Left lung (tissue), 10 donors: Measurements from ENCODE around the gene CPOX. TPM values are rescaled to one million over a fixed set of nuclear protein-coding genes. Genes with fewer than 3 reads are reported as not detected.

ENCODE experiments used
- ATAC-seq: fragments of 200-7000 bp; cut with Tn5 transposase; one replicate; pipeline ENCODE4 v1.9.1; 2020; ENCODE audit warnings: moderate library complexity
- DNase-seq, 4 donors: peaks; one replicate each; pipeline ENCODE4 v3.0.0-alpha.2; 2013 to 2020
- H3K27ac ChIP-seq, 2 donors: fragments of 200-600 bp; sonication (generic) in 1 of 2; one replicate each; pipeline versions ENCODE4 v1.5.0 to v1.8.0; 2020 to 2021
- H3K27me3 ChIP-seq, 2 donors: fragments of 200-600 bp; sonication (generic) in 1 of 2; one replicate each; pipeline versions ENCODE4 v1.5.0 to v1.8.0; 2020 to 2021
- H3K36me3 ChIP-seq, 2 donors: fragments of 200-600 bp; sonication (generic) in 1 of 2; one replicate each; pipeline versions ENCODE4 v1.5.0 to v1.8.0; 2020 to 2021
- H3K4me1 ChIP-seq, 2 donors: fragments of 200-600 bp; one replicate each; pipeline ENCODE4 v1.8.0; 2021
- H3K4me3 ChIP-seq, 2 donors: fragments of 200-600 bp; sonication (generic) in 1 of 2; one replicate each; pipeline versions ENCODE4 v1.5.0 to v1.8.0; 2020 to 2021; ENCODE audit warnings: mild to moderate bottlenecking in 1 of 2
- H3K9me3 ChIP-seq, 2 donors: fragments of 200-600 bp; sonication (generic) in 1 of 2; one replicate each; pipeline versions ENCODE4 v1.5.0 to v1.8.0; 2020 to 2021
- intact Hi-C, 2 donors: fragments of 100-400 bp; cut with DNase I; formaldehyde crosslinking; loops; one replicate each; pipeline versions ENCODE4 v1.11.2 to v1.14.2; 2022
- polyA plus RNA-seq, 6 donors: library from polyadenylated mRNA; unstranded; fragments of 120-200 nt; gene quantifications; one replicate each; pipeline ENCODE4 v1.2.1, GENCODE V29; 2013; ENCODE audit not compliant: insufficient read length in 6 of 6
- total RNA-seq, 2 donors: library from RNA; stranded (reverse); fragmentation: NEBNext Ultra II Directional; extraction: Animal tissue kit (Norgen Biotek cat#: 25700); gene quantifications; one replicate each; pipeline ENCODE4 v1.2.1, GENCODE V29; 2021
- TF ChIP-seq, protein P1 (sequence below), 2 donors: fragments of 200-600 bp; sonication (generic) in 1 of 2; IDR thresholded peaks; one replicate each; pipeline versions ENCODE4 v1.5.0 to v1.8.0; 2021; ENCODE audit warnings: antibody characterized with exemption in 2 of 2
- donor health status: DM: no; HTN: yes; CAD: no.
- donor health status: DM: no; HTN: no; CAD: no.

Gene CPOX
- total and polyA plus RNA-seq, 8 donors = 15.0 to 33.6 (median 27.5) TPM

DNA sequence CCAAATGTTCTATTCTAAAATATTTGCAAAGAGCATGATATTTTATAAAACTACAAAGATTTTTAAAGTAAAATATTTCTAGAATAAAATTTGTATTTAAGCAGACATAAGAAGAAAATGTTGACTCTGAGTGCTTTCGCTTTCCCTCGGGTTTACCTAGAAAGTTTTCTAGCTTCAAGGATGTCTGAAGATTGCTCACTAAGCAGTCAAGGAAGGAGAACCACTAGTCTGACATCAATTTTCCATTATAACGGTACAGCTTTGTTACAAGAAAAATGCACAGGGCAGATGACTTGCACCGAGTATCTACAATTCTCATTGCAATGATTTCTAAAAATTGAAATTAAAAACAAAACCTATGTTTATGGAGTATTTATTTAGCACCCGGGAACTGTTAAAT is 47.5 kb downstream of the CPOX start:
- Histone ChIP-seq H3K27ac (no peak overlapping the region), H3K27me3 (no peaks in the 10 kb centered on the region), H3K9me3 (no peaks in the 10 kb centered on the region), H3K36me3 (no peaks in the 10 kb centered on the region), H3K4me1 (no peaks in the 10 kb centered on the region), H3K4me3 (no peak overlapping the region)
- DNase-seq (no peak), ATAC-seq (no peak)
- intact Hi-C loops = no loop called here
- TF ChIP-seq, protein P1, sequence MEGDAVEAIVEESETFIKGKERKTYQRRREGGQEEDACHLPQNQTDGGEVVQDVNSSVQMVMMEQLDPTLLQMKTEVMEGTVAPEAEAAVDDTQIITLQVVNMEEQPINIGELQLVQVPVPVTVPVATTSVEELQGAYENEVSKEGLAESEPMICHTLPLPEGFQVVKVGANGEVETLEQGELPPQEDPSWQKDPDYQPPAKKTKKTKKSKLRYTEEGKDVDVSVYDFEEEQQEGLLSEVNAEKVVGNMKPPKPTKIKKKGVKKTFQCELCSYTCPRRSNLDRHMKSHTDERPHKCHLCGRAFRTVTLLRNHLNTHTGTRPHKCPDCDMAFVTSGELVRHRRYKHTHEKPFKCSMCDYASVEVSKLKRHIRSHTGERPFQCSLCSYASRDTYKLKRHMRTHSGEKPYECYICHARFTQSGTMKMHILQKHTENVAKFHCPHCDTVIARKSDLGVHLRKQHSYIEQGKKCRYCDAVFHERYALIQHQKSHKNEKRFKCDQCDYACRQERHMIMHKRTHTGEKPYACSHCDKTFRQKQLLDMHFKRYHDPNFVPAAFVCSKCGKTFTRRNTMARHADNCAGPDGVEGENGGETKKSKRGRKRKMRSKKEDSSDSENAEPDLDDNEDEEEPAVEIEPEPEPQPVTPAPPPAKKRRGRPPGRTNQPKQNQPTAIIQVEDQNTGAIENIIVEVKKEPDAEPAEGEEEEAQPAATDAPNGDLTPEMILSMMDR (IDR thresholded peaks at IDR 0.05) = no peak

DNA sequence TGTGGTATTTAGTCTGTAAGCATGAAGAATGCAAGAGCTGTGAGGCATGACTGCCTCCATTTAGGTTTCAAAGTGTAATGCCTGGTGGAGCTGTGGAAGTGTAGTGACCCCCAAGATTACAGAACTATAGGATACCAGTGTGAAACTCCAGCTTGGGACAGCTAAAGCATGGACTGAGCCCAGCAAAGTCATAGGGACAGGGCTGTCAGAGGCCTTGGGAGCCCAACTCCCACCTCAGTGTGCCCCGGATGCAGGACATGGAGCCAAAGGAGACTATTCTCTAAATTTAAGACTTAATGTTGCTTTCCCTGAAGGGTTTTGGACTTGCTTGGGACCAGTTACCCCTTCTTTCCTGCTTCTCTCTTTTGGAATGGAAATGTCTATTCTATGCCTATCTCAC is 50.8 kb downstream of the CPOX start:
- TF ChIP-seq, protein P1 (IDR thresholded peaks at IDR 0.05) = no peak
- ATAC-seq = no peak
- Histone ChIP-seq H3K4me3 (no peak overlapping the region), H3K36me3 (no peaks in the 10 kb centered on the region), H3K9me3 (no peaks in the 10 kb centered on the region), H3K27ac (no peak overlapping the region), H3K4me1 (no peaks in the 10 kb centered on the region), H3K27me3 (no peaks in the 10 kb centered on the region)
- DNase-seq = no peak
- intact Hi-C loops = no loop called here

DNA sequence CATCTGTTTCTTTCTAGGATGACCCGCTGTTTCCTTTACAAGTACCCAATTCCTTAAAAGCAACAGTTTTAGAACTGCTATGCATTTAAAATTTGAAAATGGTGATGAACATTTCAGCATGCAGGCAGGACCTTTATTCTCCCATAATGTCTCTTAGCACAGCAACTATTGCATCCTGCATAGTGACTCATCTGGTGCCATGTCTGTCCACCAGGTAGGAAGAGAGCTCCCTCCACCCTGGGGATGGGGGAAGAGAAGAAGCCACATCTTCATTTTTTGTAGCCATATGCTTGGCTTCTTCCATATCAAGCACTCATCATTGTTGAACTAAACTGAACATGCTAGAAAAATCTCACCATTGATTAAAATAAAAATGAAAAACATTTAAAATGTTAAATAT is 51.7 kb downstream of the CPOX start:
- Histone ChIP-seq H3K27me3 (no peaks in the 10 kb centered on the region), H3K27ac (no peak overlapping the region), H3K9me3 (no peaks in the 10 kb centered on the region), H3K36me3 (no peaks in the 10 kb centered on the region), H3K4me3 (no peak overlapping the region), H3K4me1 (no peaks in the 10 kb centered on the region)
- TF ChIP-seq, protein P1 (IDR thresholded peaks at IDR 0.05) = no peak
- intact Hi-C loops = no loop called here
- ATAC-seq (no peak), DNase-seq (no peak)

DNA sequence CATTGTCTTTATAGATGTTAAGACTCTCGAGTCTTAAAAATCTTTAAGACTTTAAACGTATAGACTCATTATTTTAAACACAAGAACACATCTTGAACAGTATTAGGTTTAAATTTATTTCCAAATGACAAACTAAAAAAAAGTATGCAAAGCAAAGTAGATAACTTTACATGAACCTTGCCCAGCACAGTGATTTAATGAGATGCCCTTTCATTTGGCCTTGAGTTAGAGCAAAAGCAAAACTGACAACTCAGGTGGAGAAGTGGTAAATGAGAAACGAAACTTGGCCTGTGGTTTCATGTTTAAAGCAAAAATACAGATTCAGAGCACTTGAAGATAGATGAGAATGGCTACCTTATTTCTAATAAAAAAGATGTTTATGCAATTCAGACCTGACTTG is 53.1 kb downstream of the CPOX start:
- TF ChIP-seq, protein P1 (IDR thresholded peaks at IDR 0.05) = no peak
- H3K4me1 ChIP-seq = no peaks in the 10 kb centered on the region
- H3K27ac ChIP-seq = no peak overlapping the region
- H3K9me3 ChIP-seq = no peaks in the 10 kb centered on the region
- DNase-seq = no peak
- no peaks in the 10 kb centered on the region for H3K27me3 ChIP-seq
- no peaks in the 10 kb centered on the region for H3K36me3 ChIP-seq
- intact Hi-C loops = no loop called here
- no peak for ATAC-seq
- H3K4me3 ChIP-seq = no peak overlapping the region

DNA sequence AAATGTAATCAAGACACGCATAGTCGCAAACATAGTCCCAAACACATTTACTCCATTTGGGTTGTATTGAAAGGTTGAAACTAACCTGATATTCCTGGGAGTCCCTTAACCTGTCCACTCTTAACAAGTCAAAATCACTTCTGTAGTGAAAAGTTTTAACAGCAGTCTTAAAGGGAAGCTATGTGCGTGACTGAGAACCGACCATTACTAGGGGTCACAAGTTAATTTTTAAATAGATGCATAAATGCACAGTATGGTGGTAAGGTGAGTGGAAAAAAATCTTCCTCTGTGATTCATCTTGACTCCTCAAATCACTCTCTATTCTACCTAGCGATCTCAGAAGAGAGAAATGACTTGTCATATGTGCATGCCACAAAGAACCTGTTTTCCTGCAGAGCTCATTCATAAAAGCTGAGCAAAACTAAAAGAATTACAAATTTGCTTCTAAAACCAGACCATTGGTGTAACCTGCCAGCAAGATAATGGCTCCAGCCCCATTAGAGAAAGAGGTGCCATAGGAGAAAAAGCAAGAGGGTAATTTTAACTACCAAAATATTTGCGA is 56.9 kb downstream of the CPOX start:
- H3K27ac ChIP-seq = no peak overlapping the region
- H3K4me1 ChIP-seq = no peaks in the 10 kb centered on the region
- H3K4me3 ChIP-seq = no peak overlapping the region
- TF ChIP-seq, protein P1 (IDR thresholded peaks at IDR 0.05) = no peak
- H3K27me3 ChIP-seq = no peaks in the 10 kb centered on the region
- no peaks in the 10 kb centered on the region for H3K9me3 ChIP-seq
- DNase-seq (no peak), ATAC-seq (no peak)
- no peaks in the 10 kb centered on the region for H3K36me3 ChIP-seq
- intact Hi-C loops = no loop called here
